Astrocyte (in vitro differentiated cells and primary cell): ENCODE results near the gene ARL17A.
"Not testable (repeated sequence)": the region's sequence is repeated elsewhere in the genome, so short reads cannot be mapped to it uniquely, and the experiment has no call there.

Experiments
- CTCF ChIP-seq: IDR thresholded peaks from 2 replicates; pipeline ENCODE4 v1.5.1; 2011; ENCODE audit warnings: low read depth, mild to moderate bottlenecking, inconsistent platforms, low read length, moderate library complexity; ENCODE audit not compliant: insufficient read depth
- EZH2 ChIP-seq: IDR thresholded peaks from 2 replicates; pipeline ENCODE4 v1.6.1; 2012; ENCODE audit warnings: mild to moderate bottlenecking, low read length, inconsistent platforms; ENCODE audit not compliant: insufficient read depth

- TF ChIP-seq CTCF, EZH2: not testable (repeated sequence)
These were observed 103.9 kb downstream of the ARL17A start for GRCh38 chr17:46475583-46475982.
